ENCODE results near the gene STRBP.

STRBP gene

DNA sequence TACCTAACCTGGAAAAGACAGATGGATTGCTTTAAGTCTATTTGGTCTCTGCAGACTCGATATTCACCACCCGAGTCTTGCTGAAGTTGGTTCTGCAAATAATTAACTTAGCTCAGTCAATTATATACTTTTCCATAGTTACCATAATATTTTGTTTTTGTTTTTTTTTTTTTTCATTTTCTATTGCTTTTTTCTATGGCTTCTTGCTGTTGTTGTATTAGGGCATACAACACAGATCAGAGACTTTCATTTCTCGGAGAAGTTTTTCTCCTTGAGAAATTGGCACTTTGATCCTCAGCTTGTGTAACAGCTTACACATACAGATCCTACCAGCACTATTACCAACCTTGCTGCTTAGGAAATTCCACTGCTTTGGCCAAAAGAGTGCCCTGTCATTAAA lies 146.9 kb downstream of the STRBP start:
- H3K4me3 ChIP-seq (ENCODE audit: low read depth, low read length), result no peak overlapping the region
- DNase-seq (ENCODE audit: low read depth), result no peak
- TF ChIP-seq, protein P1, sequence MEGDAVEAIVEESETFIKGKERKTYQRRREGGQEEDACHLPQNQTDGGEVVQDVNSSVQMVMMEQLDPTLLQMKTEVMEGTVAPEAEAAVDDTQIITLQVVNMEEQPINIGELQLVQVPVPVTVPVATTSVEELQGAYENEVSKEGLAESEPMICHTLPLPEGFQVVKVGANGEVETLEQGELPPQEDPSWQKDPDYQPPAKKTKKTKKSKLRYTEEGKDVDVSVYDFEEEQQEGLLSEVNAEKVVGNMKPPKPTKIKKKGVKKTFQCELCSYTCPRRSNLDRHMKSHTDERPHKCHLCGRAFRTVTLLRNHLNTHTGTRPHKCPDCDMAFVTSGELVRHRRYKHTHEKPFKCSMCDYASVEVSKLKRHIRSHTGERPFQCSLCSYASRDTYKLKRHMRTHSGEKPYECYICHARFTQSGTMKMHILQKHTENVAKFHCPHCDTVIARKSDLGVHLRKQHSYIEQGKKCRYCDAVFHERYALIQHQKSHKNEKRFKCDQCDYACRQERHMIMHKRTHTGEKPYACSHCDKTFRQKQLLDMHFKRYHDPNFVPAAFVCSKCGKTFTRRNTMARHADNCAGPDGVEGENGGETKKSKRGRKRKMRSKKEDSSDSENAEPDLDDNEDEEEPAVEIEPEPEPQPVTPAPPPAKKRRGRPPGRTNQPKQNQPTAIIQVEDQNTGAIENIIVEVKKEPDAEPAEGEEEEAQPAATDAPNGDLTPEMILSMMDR (conservative IDR thresholded peaks at IDR 0.05; ENCODE audit: low read depth, low read length), result no peak

DNA sequence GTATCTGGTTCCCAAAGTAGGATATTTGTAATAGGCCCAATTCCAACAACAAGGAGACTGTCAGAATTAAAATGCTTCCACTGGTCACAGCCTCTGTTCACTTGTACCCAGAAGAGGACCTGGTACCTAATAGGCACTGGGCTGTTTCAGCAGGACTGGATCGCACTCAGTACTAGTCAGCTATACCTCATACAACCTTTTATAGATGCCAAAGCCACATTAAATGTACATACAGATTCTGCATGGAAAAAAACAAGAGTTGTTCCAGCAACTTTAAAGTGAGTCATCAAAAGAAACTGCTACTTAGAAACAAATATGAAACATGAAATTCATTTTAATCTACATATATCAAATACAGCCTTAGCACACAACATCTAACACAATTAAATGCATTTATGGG lies 147.4 kb downstream of the STRBP start:
- no peak for DNase-seq (ENCODE audit: low read depth)
- TF ChIP-seq, protein P1 (conservative IDR thresholded peaks at IDR 0.05; ENCODE audit: low read depth, low read length), result no peak
- H3K4me3 ChIP-seq (ENCODE audit: low read depth, low read length), result no peak overlapping the region

DNA sequence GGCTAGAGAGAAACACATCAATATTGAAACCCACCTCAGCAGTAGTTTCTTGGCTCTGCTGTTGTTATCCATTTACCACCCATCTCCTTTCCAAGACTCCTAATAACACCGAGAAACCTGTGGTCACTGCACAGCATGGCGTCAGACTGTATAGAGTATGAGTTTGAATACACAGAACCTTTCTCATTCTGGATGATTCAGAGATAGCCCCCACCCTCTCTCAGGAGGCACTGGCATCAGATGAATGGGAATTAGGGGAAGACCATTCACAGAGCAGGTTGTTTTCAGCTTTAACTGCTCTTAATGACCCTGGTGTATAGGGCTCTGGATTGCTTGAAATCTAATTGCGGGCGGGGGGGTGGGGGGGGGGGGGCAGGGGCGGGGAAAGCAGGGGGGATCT lies 148.3 kb downstream of the STRBP start:
- TF ChIP-seq, protein P1 (conservative IDR thresholded peaks at IDR 0.05; ENCODE audit: low read depth, low read length), result no peak
- H3K4me3 ChIP-seq (ENCODE audit: low read depth, low read length), result no peak overlapping the region
- DNase-seq (ENCODE audit: low read depth), result no peak

DNA sequence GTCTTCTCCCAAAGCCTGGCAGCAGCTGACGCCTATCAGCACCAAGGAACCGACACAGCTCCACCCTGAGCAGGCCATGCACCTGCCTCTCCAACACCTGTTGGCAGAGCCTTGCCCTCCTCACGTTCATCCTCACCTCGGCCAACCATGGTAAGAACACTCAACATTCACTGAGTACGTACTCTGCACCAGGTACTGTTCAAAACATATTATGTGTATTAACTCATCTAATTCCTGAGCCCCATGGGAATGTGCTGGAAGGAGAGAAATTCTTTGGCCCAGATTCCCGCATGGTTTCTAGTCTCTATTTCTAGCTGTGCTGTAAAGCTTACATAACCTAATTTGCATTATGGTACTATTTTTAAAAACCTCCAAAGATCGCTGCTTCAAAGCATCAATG lies 148.8 kb downstream of the STRBP start:
- TF ChIP-seq, protein P1 (conservative IDR thresholded peaks at IDR 0.05; ENCODE audit: low read depth, low read length), result no peak
- no peak overlapping the region for H3K4me3 ChIP-seq (ENCODE audit: low read depth, low read length)
- peak; percentile 32 for DNase-seq (ENCODE audit: low read depth)

DNA sequence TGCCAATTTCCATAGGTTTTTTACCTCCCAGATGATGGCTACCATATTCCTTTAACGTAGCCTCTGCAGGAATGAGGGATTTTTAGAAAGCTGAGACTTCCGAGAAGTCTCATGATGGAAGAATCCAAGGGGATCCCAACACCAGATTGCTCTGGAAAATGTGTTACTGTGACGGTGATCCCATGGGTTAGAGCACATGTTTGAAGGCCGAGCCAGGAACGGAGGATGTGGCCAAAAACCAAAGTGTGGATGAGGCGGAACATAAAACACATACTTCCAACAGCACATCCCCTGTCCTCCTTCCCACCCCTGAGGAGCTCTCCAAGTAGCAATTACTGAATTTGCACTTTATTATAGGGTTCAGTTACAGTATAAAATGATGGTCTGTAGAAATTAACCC lies 152.3 kb downstream of the STRBP start:
- TF ChIP-seq, protein P1 (conservative IDR thresholded peaks at IDR 0.05; ENCODE audit: low read depth, low read length), result no peak
- H3K4me3 ChIP-seq (ENCODE audit: low read depth, low read length), result no peak overlapping the region
- DNase-seq (ENCODE audit: low read depth), result no peak

DNA sequence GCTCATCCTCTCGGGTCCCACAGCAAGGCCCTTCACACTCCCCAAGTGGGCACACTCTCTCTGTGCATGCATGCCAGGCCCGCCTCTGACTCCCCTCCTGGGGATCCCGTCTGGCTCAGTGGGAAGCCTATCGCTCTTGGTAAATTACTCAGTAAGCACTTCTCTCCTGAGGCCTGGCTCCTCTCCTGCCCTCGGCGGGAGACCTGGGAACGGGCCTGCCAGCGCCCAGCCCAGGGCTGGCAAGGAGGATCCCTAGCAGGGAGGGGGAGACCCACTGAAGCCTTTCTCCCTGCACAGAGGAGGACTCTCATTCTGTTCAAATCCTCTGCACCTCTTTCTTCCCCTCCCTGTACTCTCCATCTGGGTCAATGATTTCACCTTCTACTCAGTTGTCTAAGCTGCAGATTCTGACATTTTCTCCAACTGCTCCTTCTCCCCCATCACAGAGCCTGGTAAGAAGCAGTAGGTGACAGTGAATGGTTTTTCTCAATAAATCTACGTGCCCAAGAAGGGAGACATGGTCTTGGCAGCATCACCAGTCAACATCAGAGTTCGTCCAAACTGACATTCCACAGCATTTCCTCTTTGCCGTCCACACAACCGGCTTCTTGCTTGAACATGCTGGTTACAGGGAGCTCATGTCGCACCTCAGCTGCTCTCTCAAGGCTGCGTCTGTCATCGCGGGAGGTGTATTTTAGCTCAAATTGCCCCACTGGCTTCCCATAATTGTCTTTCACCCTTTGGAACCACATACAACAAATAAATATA lies 153.1 kb downstream of the STRBP start:
- no peak for DNase-seq (ENCODE audit: low read depth)
- TF ChIP-seq, protein P1 (conservative IDR thresholded peaks at IDR 0.05; ENCODE audit: low read depth, low read length), result no peak
- no peak overlapping the region for H3K4me3 ChIP-seq (ENCODE audit: low read depth, low read length)

DNA sequence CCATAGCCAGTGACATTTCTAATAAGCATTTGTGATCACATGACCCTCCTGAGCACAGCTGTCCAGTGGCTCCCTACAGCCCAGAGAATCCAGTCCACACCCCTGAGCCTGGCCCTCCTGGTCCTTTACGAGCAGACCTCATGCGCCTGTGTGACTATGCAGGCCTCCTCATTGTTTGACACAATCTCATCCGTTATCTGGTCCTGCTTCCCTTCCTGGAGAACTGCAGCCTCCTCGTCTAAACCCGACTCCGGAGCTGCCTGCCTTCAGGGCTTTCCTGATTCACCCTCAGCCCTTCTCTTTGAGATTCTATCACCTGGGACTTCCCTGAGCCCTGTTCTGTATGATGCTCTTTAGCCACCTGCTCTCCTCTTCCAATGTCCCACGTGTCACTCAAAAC lies 155.2 kb downstream of the STRBP start:
- no peak overlapping the region for H3K4me3 ChIP-seq (ENCODE audit: low read depth, low read length)
- DNase-seq (ENCODE audit: low read depth), result no peak
- TF ChIP-seq, protein P1 (conservative IDR thresholded peaks at IDR 0.05; ENCODE audit: low read depth, low read length), result no peak
